ENCODE data around the gene ITPRIPL2.

The ITPRIPL2 gene

DNA sequence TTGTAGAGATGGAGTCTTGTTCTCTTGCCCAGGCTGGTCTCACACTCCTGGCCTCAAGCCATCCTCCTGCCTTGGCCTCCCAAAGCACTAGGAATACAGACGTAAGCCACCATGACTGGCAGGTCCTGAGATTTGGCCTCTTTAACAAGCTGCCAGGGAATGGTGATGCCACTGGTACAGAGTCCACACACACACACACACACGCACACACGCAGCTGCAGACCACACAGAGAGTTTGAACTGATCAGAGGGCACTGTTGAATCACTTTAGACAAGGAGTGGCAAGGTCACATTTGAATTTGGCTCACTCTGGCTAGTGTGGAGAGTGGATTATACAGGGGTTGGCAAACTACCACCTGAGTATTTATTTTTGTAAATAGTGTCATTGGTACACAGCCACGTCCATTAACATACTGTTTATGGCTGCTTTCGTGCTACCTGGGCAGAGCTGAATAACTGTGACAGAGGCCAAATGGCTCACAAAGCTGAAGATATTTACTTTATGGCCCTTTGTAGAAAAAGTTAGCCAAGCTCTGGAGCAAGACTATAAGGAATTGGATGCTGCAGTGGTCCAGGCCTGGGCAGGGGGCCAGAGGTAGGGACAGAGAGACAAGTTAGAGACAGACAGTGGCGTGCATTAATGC is 9.9 kb downstream of the ITPRIPL2 start:
- no peak for DNase-seq

DNA sequence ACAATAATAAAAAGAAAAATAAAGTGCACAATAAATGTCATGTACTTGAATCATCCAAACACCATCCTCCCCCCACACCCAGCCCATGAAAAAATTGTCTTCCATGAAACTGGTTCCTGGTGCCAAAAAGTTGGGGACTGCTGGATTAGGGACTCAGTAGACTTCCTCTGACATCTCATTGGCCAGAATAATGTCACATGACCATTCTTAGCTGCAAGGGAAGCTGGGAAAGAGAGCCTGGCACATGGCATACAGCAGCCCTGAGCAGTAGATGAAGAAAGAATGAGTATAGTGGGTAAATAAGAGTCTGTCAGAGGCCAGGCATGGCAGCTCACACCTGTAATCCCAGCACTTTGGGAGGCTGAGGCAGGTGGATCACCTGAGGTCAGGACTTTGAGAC is 12.5 kb downstream of the ITPRIPL2 start:
- DNase-seq = no peak

DNA sequence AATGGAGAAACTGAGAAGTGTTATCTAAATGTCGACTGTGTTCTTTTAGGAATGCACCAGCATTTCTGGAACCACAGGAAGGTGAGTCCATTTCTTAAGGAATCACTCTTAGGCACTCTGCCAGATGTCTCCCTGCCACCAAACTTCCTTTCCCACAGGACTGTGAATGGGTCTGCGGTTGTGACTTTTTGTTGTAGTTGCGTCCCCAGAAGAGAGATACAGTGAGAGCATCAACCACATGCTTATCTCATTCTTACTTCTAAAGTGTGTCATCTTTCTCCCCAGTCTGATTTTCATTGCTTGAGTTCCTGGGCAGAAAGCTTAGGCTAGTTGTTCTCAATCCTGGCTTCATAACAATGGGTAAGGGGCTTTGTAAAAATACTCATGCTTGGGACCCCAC is 13.4 kb downstream of the ITPRIPL2 start:
- no peak for DNase-seq

DNA sequence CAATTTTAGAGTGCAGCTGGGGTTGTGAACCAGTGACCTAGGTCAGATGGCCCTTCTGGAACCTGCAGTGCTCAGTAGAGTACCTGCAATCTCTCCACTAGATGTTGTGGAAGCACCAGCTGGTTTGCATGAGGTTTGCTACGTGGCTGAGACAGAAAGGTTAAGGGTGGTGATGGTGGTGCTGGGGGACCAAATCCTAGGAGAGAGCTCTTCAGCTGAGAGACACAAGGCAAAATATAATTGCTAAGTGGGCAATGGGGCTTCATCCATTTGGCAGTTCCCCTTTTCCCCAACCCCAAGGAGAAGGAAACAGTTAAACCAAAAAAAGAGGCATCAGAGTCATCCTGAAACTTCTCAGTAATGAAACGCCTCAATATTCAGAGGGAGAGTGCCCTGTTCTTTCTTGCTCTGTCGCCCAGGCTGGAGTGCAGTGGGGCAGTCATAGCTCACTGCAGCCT is 13.9 kb downstream of the ITPRIPL2 start:
- no peak for DNase-seq

DNA sequence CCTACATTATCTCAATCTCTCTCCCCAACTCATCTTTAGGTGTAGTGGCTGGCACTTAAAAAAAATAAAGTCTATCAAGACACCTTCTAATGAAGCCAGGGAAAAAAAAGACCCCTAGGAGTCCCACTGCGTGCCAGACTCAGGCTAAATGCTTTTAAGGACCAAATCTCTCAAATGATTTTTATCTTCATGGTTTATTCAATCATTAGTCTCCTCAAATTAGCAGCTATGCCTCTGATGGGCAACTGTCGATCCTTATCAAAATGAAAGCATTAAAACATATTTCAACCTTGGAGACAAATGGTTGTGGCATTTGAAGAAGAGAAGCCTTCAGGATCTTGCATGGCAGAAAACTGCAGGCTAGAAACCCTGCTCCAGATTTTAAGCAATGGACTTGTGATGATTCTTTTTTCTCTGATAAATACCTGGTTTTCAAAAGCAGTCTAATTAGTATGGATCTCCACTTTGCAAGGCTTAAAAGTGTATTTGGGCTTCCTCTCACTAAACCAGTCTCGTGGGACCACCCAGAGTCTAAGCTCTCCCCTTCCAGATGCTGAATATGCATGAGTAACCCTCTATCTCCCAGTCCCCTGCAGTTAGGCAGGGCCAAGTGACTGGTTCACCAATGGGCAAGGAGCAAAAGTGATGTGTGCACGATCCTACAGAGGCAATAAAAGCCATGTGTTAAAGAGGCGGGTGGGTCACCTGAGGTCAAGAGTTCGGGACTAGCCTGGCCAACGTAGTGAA is 14.9 kb downstream of the ITPRIPL2 start:
- DNase-seq = no peak

DNA sequence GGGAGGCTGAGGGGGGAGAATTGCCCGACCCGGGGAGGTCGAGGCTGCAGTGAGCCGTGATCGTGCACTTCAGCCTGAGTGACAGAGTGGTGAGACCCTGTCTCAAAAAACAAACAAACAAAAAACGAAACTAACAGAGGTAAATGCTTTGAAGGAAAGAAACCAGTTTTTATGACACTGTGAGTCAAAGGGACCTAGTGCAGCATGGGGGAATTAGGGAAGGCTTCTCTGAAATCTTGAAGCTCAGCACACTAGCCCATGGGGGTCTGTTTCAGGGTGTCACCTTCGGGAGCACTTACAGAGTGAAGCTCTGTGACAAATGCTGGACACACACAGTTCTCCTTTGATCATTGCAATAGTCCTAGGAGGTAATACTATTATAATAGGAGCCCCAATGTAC is 16.6 kb downstream of the ITPRIPL2 start:
- no peak for DNase-seq

DNA sequence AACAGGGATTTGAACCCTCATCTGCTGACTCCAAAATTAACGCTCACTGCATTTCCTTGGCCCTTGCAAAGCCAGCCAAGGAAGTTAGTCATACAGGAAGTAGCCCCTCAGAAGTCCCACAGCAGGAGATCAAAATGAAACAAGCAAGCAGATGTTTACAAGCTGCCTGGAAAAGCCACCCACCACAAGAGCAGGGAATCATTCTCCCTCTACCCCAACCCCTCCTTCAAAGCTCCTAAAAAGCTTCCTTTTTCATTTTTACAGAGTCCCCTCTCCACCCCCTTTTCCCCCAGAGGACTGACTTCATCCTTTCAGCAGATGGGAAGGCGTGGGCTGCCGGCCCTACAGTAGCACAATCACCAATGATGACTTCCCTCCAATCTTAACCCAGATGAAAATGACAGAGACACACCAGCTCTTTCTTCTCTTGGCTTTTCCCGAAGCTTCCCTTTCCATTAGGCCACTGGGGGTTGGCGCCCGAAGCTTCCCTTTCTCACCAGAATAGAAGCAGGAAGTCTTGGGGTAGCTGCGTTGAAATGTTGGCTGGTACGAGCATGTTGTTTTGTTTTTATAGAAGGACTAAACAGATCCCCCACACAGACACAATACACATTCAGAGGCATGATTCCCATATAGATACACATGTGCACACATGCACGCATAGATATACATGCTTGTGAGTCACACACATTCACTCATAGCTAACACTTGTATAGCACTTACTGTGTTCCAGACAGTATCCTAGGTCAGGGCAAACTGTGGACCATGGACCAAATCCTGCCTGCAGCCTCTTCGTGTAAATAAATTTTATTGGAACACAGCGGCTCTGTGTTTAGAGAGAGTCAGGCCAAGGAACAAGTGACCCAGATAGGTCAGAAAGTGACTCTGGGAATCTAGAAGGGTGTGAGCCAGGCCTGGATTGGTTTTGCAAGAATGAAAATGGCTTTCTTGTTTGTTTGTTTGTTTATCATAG is 17.4 kb downstream of the ITPRIPL2 start:
- no peak for DNase-seq

DNA sequence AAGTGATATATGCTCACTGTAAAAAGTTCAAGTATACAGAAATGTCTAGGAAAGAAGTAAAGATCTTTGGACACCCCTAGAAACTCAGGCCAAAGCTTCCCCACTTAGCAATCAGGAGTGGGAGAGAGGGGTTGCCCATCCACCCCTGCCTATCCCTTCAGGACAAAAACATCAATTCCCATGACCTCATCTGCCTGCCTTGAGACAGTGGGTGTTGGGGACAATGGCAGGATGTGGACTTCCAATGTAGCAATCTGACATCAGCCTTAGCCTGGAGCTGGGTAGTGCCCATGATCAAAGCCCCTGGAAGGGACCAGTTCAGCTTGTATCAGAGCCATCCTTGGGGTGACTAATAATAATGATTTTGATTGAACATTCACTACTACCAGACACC is 18.1 kb downstream of the ITPRIPL2 start:
- no peak for DNase-seq

DNA sequence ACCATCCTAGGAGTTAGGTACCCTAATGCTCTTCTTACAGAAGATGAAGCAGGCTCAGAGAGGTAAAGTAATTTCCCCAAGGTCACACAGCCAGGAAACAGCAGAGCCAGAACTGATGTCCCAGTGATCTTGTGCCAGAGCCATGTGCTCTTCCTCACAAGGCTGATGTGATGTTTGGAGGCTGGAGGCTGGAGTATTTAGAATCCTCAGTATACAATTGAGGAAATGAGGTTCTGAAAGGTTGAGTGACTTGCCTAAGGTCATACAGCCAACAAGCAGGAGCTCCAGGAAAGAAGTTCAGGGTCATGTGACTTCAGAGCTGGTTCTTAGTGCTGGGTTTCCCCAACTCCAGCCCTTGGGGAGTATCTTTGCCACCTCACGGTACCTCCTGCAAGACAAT is 18.5 kb downstream of the ITPRIPL2 start:
- no peak for DNase-seq

DNA sequence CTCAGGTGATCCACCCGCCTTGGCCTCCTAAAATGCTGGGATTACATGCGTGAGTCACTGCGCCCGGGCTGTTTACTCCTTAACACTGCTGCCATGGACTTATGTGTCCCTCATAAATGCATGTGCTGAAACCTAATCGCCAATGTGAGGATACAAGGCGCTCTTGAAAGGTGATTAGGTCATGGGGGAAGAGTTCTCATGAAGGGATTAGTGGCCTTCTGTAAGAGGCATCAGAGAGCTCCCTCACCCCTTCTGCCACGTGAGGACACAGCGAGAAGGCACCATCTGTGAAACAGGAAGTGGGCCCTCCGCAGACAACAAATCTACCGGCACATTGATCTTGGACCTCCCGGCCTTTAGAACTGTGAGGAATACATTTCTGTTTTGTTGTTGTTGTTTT is 19.1 kb downstream of the ITPRIPL2 start:
- DNase-seq = no peak

DNA sequence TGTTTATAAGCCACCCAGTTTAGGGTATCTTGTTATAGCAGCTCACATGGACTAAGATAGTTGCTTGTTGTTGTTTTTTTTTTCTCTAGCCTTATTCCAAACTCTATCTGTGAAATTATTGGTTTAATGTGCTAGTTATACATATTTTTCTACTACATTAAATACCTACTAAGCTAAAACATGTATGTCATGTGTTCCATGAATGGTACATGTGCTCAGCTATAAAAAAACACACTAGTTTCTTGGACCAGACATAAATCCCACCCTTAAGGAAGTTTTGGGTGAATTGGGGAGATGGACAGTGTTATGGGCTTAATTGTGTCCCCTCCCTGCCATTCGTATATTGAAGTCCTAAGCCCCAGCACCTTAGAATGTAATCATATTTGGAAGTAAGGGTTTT is 19.8 kb downstream of the ITPRIPL2 start:
- no peak for DNase-seq

DNA sequence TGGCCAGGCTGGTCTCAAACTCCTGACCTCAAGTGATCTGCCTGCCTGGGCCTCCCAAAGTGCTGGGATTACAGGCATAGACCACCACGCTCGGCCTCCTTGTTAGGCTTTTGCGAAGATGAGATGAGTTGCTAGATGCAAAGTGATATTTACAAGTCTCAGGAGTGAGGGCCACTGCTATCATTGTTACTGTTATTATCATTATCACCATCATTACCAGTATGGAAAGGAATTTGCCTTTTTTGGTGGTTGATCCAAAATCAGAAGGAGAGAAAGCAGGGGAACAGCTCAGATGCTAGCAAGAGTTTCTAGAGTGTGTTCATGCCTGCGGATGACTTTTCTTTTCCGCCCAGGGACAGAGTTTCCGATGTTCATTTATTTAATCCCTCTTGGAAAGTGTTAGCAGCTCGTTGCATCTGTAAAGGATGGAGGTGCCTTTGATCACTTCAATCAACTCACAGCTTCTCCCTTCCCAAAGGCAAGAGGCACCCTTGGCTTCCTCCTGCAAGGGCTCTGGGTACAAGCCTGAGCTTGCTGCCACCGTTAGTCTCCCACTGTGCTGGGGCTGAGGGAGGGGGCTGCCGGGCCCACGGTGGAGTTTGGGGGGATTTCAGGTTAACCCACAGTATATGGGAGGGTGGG is 21.6 kb downstream of the ITPRIPL2 start:
- no peak for DNase-seq

DNA sequence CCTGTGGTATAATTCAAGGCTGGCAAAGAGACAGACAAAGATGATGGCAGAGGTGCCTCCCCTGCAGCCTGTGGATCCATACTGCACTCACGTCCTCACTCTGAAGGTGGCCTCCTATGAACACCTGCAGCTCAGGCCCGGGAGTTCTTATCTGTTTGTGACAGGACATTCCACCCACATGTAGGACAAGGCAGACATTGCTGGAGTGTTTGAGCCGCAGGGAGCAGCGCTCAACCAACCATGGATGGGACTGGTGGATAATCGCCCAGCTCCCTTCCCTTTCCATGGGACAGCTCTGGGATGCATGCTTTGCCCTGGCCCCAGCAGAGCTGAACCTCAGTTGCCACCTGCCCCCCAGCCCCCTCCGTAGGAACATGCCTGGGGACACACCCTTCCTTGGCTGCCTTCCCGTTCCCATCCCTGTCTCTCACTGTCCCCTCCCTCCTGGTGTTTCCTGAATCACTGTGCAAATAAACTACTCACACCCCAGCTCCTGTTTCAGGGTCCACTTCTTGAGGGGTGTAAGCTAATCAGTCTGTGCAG is 22.2 kb downstream of the ITPRIPL2 start:
- DNase-seq = no peak

DNA sequence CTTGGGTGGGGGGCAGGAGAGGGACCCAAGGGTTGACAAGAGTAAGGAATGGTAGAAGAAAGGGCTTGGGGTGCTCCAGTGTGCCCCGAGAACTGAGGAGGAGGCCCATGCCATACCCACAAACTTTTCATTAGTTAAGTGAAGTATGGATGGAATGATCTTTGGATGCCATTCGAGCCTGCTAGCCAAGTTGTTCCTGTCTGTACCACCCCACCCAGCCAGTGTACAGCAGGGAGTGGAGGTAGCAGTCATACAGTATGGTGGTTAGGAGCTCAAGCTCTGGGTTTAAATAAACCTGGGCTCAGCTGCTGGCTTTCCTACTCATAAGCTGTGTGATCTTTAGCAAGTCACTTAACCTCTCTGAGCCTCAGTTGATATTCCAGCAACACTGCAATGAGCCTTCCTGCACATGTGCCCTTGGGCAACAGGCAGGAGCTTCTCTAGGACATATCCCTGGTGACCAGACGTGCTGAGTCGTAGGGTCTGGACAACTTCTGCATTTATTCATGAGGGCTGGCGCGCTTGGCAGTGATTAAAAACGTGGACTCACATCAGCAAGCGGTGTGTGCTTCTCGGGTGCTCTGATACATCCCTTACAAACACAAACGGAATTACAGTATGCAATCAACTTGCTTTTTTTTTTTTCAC is 22.9 kb downstream of the ITPRIPL2 start:
- no peak for DNase-seq

DNA sequence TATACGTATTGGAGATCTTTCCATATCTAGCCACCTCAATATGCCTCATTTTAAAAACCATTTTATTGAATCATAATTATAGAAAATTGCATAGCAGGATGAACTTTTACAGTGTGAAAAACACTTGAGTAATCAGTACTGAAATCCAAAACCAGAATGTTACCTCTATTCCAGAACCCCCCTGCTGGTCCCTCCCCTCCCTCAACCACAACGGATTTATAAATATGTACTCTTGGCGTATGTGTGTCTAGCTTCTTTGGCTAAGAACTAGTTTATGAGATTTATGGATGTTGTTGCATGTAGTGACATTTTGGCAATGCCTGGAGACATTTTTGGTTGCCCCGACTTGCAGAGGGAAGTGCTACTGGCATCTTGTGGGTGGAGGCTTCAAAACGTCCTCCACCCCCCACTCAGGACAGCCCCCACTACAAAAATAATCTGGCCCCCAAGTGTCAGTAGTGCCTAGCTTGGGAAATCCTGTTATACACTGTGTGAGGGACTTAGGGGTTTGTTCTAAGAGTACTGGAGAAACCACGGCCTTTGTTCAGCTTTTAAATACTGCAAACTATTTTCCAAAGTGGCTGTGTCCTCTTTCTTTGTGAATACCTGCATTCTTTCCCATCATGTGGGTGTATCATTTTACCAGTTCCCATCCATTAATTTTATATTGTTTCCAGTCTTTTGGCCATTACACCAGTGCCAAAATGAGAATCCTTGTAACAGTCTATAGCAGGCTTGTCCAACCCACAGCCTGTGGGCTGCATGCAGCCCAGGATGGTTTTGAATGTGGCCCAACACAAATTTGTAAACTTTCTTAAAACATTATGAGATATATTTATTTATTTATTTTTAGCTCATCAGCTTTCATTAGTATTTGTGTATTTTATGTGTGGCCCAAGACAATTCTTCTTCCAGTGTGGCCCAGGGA is 23.7 kb downstream of the ITPRIPL2 start:
- DNase-seq = no peak

DNA sequence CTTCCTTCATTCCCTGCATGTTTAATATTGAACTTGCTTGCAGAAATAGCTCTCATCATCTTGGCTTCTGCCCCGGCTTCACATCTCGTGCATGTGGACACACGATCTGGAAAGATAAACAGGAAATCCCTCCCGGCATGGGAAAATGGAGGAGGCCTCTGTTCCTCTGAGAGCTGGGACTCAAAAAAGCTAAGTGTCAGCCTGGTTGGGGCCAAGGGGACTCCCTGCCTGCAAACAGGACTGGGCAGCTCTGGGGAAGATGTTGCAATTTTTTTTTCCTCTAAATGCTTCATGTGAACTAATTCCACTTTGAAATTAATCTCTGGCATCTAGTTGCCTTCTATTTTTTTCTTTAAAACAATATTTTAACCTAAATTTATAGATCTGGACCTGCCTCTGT is 24.8 kb downstream of the ITPRIPL2 start:
- DNase-seq = no peak

DNA sequence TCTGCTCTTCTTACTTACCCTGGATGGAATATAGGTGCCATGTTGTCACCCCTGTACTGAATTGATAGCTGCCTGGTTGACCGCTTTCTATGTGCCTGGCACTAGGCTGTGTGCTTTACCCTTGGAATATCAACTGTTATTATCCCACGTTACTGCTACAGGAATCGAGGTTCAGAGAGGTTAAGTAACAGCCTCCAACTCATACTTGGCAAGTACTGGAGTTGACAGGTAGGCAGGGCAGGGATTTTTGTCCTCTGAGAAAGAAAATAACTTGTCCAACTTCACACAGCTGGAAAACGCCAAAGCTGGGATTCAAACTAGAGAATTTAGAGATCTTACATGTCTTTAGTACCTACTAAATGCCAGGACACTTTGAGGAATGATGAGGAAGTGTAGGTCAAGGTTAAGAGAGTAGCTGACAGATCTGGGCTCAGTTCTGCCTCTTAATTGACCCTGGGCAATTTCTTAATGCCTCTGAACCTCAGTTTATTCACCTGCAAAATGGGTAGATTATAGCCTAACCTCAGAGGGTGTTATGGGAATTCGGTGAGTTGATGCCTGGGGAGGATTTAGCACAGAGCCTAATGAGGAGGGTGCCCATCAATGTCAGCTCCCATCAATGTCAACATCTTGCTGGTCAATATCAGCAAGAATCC is 25.8 kb downstream of the ITPRIPL2 start:
- no peak for DNase-seq

DNA sequence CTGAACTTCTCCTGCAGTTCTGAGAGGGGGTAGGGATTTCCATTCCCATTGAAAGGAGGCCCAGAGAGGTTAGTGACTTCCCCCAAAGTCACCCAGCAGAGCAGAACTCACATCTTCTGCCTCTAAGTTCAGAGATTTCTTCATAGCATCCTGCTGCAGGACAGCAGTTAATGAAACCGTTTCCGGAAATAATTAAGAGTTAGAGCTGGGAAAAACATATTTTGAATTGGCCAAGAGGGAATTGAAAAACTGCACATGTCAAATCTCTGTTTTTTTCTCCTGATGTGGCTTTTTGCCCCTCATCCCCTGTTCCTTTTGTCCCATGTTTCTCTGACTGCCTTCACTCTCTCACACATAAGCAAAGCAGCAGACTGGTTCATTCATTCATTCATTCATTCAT is 26.6 kb downstream of the ITPRIPL2 start:
- DNase-seq = no peak

DNA sequence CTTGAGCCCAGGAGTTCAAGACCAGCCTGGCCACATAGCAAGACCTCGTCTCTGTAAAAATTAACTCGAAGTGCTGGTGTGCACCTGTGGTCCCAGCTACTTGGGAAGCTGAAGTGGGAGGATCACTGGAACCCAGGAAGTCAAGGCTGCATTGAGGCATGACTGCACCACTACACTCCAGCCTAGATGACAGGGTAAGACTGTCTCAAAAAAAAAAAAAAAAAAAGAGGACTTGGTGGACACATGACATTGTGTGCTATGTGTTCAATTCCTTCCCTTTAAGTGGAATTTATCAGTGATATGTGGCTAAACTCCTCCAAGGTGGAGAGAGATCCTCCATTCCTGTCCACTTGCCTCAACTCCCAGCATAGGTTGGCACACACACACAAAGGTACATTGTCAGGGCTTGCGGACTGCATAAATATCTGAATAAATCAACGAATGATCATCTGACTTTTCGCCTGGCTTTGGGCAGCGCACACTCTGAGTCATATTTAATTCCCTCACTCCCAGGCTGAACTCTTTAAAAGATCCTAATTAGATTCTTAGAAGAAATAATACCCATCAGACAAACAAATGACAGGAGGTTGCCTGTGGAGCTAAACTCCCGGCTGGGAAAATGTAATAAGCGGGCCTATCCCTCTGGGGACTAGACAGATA is 29.3 kb downstream of the ITPRIPL2 start:
- DNase-seq = no peak

DNA sequence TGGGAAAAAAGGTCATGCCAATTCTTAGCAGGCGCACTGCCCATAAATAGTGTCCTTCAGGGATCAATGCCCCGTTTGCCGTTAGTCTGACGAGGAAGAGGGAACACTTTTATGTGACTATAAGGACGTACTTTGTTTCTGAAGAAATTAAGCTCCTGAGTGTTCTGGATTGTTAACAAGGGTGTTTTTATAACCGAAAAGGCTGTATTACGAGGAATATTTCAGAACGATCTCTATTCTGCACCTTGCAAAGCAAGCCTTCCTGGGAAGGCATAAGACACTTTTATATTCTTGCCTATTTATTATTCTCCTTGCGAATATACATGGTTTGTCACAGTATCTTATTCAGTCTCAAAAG is 29.8 kb downstream of the ITPRIPL2 start:
- DNase-seq = no peak

Measured in activated CD4-positive, CD25-positive, alpha-beta regulatory T cell (primary cell).